CMK (cell line): ENCODE results near the gene PSMA6.
"Not testable (repeated sequence)": the region's sequence is repeated elsewhere in the genome, so short reads cannot be mapped to it uniquely, and the experiment has no call there.

Source experiments
- DNase-seq: peaks from one replicate; pipeline ENCODE4 v3.0.0-alpha.2; 2010; ENCODE audit warnings: low read depth

Gene PSMA6

DNA sequence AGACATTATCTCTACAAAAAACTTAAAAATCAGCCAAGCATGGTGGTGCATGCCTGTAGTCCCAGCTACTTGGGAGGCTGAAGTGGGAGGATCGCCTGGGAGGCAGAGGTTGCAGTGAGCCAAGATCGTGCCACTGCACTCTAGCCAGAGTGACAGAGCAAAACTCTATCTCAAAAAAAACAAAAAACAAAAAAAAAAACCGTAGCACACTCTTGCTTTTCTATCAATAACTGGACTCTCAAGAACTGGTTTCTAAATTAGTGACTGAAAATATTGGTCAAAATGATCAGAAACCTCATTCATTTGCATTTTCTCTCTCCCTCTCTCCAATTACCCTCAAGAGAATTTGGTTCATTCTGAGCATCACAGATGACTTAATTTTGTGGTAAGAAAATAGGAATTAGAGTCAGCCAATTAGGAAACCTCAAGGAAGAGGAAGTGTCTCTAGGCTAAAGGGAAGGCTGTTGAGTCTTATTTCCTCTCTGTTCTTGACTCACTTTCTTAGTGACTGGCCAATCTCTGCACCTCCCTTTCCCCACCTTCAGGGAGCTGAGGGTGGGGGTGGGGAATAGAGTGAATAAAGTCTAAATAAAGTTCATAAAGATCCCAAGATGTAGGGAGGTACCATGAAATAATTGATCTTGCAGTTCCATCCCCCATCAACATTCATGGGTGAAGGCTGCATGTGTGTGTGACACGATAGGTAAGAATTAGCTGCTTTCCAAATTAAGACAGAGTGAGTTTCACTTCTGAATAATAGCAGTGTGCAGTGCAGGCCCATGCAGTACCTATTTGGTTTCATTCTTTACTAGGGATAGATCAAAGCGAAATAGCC lies 6.8 kb upstream of the PSMA6 start:
- DNase-seq, result no peak

DNA sequence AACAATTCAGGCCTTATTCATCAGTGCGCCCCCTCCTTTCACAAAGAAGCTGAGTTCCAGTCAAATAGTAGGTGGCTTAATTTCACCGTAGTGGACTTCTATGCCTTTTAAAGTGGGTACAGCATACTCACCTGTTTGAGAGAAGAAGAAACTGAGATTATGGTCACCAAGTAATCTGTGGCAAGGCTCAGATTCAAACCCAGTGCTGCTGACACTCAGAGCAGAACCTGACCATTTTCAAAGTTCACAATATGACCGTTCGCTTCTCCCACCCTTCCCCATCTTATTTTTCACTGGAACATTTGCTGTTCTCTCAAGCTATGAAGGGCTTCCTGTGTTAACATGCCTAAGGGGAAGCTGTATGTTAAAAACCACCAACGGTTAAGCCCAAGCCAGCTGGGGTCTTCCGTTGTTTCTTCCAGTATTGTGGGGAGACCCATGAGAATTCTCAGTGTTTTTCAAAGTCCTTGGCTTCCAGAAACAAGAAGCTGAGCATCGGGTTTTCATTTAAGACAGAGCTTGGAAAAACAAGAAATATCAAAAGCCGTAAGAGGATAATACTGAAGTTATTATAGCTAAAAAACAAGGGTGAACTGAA lies 6.1 kb upstream of the PSMA6 start:
- DNase-seq, result no peak

DNA sequence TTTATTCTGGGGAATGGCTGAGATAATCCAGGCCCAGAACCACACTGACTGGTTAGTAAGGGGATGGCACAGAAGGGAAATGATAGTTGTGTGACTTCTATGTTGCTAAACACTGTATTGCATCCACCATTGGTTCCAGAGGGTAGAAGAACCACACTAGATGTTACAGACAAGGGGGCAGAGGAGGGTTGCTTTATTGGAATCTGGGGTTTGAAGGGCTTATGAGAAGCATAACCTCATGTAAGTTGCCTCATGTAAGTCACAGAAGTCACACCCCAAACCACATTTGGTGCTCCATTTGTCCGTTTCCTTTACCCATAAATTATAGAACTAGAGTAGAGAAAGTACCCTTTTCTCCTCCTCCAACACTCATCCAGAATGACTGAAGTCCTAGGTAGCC lies 5.5 kb upstream of the PSMA6 start:
- no peak for DNase-seq

GRCh38 chr14:35287431-35288013 lies 4.7 kb upstream of the PSMA6 start:
- DNase-seq, result no peak

- no peak for DNase-seq
These were observed 2.6 kb upstream of the PSMA6 start for GRCh38 chr14:35289623-35290022.

- DNase-seq, result no peak
These were observed 784 bp downstream of the PSMA6 start for GRCh38 chr14:35292770-35293561.

DNA sequence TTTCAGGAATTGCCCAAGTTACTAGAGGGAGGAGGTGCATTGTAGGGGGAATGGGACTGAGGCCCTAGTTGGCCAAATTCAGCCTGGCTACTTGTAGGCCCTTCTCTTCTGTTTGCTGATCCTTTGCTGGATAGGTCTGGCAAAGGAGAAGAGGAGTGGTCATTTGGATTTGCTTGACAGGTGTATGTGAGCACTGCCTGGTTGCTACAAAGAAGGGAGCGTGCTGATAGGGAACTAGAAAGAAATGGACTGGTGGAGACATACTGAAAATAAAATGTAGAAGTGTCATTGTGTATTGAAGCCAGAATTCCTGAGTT lies 3.6 kb downstream of the PSMA6 start:
- DNase-seq, result no peak

DNA sequence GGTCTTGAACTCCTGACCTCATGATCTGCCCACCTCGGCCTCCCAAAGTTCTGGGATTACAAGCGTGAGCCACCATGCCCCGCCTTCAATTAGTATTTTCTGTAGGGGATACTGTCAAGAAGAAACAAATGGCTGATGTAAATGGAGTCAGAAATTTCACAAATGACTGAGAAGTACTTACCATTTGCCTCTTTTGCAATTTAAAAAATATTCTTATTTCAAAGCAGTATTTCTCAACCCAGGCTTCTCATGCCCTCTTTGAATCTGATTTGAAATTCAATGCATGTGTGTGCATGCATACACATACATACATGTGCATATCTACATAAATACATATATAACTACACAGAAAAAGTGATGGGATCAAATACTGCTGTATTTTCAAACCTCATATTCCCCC lies 4.4 kb downstream of the PSMA6 start:
- DNase-seq, result no peak

- DNase-seq, result no peak
These were observed 5.5 kb downstream of the PSMA6 start for GRCh38 chr14:35297706-35298105.

DNA sequence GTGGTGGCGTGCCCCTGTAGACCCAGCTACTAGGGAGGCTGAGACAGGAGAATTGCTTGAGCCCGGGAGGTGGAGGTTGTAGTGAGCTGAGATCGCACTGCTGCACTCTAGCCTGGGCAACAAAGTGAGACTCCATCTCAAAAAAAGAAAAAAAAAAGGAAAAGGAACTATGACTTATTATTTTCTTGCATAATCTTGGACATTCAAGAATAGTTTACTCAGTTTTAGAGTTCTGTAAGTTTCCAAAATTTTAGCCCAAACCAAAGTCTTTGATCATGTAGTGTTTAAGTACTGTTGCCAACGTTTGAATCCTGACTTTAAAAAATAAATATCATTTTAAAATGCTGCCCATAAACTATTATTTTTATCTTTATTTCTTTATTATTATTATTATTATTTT lies 6.2 kb downstream of the PSMA6 start:
- DNase-seq, result no peak

DNA sequence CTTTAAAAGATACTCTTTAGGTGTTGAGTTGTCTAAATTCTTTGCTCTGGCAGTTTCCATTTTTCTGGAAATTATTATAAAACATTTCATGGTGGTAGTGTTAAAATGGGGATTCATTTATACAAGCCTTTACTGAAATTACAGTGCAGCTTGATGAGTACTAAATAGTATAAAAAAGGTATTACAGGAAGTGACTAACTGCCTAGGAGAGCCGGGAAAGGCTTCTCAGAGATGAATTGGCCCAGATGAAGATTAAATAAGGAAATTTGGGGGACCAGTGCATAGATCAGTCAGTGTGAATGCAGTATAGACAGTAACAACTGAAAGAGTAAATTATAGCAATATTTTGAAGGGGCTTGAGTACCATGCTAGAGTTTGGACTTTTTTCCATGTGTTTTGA lies 7.5 kb downstream of the PSMA6 start:
- DNase-seq, result no peak

- no peak for DNase-seq
These were observed 8.0 kb downstream of the PSMA6 start for GRCh38 chr14:35300228-35300627.

DNA sequence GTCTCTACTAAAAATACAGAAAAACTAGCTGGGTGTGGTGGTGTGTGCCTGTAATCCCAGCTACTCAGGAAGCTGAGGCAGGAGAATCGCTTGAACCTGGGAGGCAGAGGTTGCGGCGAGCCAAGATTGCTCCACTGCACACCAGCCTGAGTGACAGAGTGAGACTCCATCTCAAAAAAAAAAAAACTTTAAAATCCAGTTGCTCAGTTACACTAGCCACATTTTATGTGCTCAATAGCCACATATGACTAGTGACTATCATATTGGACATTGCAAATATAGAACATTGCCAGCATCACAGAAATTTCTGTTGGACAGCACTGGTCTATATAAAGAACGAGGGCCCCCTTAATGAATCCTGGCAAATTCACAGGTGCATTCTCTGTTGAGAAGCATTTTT lies 9.2 kb downstream of the PSMA6 start:
- not testable (repeated sequence) for DNase-seq

DNA sequence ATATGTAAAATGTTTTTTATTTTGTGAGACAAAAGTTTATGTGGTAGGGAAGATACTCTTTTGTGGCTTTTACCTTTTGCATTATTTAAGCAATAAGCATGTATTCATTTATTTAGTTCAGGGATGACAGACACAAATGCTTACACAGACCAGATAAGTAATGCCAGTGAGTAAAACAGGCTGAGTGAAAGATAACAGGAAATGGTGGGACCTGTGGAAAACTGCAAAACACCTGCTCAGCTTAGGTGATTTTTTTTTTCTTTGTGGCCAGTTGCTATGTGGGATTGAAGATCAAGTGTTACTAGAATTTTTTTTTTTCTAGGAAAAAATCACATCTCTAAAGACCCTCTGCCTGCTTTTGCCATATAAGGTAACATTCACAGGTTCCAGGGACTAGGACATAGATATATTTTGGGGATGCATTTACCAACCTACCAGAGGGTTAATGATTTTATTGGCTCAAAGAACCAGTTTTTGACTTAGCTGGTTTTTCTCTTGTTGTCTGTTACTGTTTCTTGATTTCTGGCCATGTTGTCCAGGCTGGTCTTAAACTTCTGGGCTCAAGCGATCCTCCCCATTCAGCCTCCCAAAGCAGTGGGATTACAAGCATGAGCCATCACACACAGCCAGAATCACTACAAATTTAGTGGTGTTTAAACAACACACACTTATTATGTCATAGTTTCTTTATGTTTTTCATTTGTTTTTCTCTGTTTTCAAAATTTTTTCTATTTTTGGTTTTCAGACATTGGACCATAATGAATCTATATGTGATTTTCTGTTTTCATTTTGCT lies 9.8 kb downstream of the PSMA6 start:
- DNase-seq, result no peak

DNA sequence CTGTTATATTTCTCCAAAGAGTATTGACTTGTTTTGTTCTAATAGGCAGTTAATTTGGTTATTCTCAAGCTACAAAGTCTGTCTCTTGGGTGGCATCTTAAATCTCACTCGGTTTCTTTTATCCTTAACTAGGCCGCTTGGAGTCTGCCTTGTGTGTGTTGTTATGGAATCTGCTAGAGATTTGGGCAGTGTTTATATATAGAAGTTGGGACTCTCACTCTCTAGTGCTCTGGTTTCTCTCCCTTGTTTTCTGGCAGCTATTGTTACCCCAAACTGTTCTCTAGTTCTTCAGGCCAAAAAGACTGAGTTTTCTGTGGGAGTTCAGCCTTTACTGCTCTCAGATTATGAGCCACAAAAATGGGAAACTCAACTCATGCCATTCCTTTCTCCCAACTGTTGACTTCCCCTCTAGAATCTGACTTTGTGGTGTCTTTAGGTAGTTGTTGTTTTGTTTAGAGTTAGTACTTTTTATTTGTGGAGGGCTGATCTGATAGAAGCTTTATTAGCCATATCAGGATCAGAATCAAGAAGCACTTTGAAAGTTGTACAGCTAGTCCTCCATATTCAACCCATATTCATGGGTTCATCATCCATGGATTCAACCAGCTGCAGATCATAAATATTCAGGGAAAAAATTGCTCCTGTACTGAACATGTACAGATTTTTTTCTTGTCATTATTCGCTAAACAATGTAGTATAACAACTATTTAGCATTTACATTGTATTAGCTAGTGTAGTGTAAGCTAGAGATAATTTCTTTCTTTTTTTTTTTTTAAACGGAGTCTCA lies 11.2 kb downstream of the PSMA6 start:
- DNase-seq, result no peak

GRCh38 chr14:35304812-35305462 lies 12.8 kb downstream of the PSMA6 start:
- no peak for DNase-seq

DNA sequence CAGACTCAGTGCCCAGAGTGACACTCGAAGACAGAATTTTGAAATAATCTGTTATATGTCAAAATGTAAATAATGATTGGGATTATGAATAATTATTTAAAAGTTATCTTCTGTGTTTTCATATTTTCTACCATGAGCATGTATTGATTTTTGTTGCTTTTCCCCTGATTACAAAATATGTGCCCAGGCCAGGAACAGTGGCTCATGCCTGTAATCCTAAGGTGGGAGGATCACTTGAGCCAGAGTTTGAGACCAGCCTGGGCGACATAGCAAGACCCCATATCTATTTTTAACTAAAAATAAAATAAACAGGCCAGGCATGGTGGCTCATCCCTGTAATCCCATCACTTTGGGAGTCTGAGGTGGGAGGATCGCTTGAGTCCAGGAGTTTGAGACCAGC lies 13.5 kb downstream of the PSMA6 start:
- DNase-seq, result no peak

GRCh38 chr14:35306114-35306513 lies 13.9 kb downstream of the PSMA6 start:
- no peak for DNase-seq

DNA sequence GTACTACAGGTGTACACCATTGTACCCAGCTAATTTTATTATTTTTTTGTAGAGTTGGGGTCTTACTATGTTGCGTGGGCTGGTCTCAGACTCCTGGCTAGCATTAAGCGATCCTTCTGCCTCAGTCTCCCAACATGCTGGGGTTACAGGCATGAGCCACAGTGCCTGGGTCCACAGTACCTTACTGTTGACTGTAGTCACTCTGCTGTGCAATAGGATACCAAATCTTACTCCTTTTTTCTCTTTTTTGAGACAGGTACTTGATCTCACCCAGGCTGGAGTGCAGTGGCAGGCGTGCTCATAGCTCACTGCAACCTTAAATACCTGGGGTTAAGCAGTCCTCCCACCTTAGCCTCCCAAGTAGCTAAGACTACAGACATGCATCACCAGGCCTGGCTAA lies 25.6 kb downstream of the PSMA6 start:
- DNase-seq, result no peak

- DNase-seq, result no peak
These were observed 27.3 kb downstream of the PSMA6 start for GRCh38 chr14:35319509-35319908.

- no peak for DNase-seq
These were observed 28.3 kb downstream of the PSMA6 start for GRCh38 chr14:35320472-35320871.
